ENCODE results near the gene LYPD6. TPM values are rescaled to one million over a fixed set of nuclear protein-coding genes. Genes with fewer than 3 reads are reported as not detected.

The LYPD6 gene
- total and polyA plus RNA-seq, 9 of the 15 experiments (the other 6 are each of a cell fraction or from before 2014, with no cell fraction given), result not detected

- intact Hi-C loops (cut with micrococcal nuclease), result no loop called here
- TF ChIP-seq KDM5B (IDR thresholded peaks at IDR 0.05; ENCODE audit: insufficient replicate concordance, low read depth, low read length) (no peak), ILF3 (IDR thresholded peaks at IDR 0.05; ENCODE audit: borderline replicate concordance) (no peak), GTF2F1 (IDR thresholded peaks at IDR 0.05; ENCODE audit: low read depth, low read length) (no peak), DDX20 (tag; IDR thresholded peaks at IDR 0.05; ENCODE audit: low read depth) (no peak), PURB (CRISPR knock-in tag; IDR thresholded peaks at IDR 0.05; ENCODE audit: low read depth) (no peak), MYBL2 (IDR thresholded peaks at IDR 0.05; ENCODE audit: low read depth) (no peak), MYBL2 (CRISPR knock-in tag; IDR thresholded peaks at IDR 0.05; ENCODE audit: borderline replicate concordance) (no peak), TSHZ1 (CRISPR knock-in tag; IDR thresholded peaks at IDR 0.05) (no peak), CGGBP1 (CRISPR knock-in tag; IDR thresholded peaks at IDR 0.05) (no peak), FOS (IDR thresholded peaks at IDR 0.05; ENCODE audit: extremely low read depth, insufficient read length) (no peak), PTTG1 (tag; IDR thresholded peaks at IDR 0.05; ENCODE audit: low read depth) (no peak), RFX1 (IDR thresholded peaks at IDR 0.05) (no peak), ATF7 (IDR thresholded peaks at IDR 0.05) (no peak)
- ChIA-PET CTCF (ENCODE audit: low intra/inter-chr PET ratio) (no interaction called here), POLR2A (no interaction called here)
- Histone ChIP-seq H3K4me3 (no peak overlapping the region), H3K27me3 (ENCODE audit: control insufficient read depth in 2 of 2, insufficient read depth in 2 of 2, low read length in 2 of 2) (no peaks in the 10 kb centered on the region), H2AFZ (ENCODE audit: low read depth, low read length) (no peak overlapping the region), H4K20me1 (replicated peaks; ENCODE audit: control insufficient read depth, insufficient read depth, low read length) (no peaks in the 10 kb centered on the region), H3K9me3 (replicated peaks; ENCODE audit: control insufficient read depth, insufficient read depth, low read depth, low read length) (no peaks in the 10 kb centered on the region), H3K79me2 (ENCODE audit: control insufficient read depth, insufficient read depth, low read length) (no peaks in the 10 kb centered on the region), H3K9ac (ENCODE audit: insufficient read depth in 1 of 2, low read depth in 2 of 2, low read length in 2 of 2) (no peak overlapping the region), H3K4me2 (ENCODE audit: insufficient read depth, low read length) (no peak overlapping the region), H3K4me1 (replicated peaks in 1 of 2; ENCODE audit: control insufficient read depth in 2 of 2, insufficient read depth in 2 of 2, low read length in 2 of 2) (no peaks in the 10 kb centered on the region), H3K27ac (ENCODE audit: extremely low read depth, low read depth, low read length) (no peak overlapping the region), H3K36me3 (ENCODE audit: control insufficient read depth, insufficient read depth, low read length) (no peaks in the 10 kb centered on the region), H3K9me1 (ENCODE audit: control insufficient read depth, insufficient read depth, low read length) (no peaks in the 10 kb centered on the region)
- no peak for DNase-seq (ENCODE audit: extremely low read depth in 1 of 4, low spot score in 3 of 4)
- no TSS peak for BruUV-seq (replicated peaks)
- ATAC-seq, result no peak
- no peak for FAIRE-seq
- in situ Hi-C loops (cut with MboI), result no loop called here
These were observed 34.4 kb upstream of the LYPD6 start for GRCh38 chr2:149296031-149296430.
